HG02623 (cell line): ENCODE measurements around the gene NEDD4L.

Experiments
- ATAC-seq: cut with Tn5 transposase; IDR thresholded peaks from one replicate; pipeline ENCODE4 v1.9.1; 2021; ENCODE audit warnings: moderate library complexity; ENCODE audit not compliant: unreplicated experiment

NEDD4L gene

GRCh38 chr18:58051765-58052460 is 7.9 kb downstream of the NEDD4L start:
- ATAC-seq: peak; percentile 58

GRCh38 chr18:58052960-58053359 is 8.9 kb downstream of the NEDD4L start:
- no peak for ATAC-seq

- no peak for ATAC-seq
Measured at GRCh38 chr18:58054041-58054781, 10.2 kb downstream of the NEDD4L start.

- ATAC-seq: no peak
Measured at GRCh38 chr18:58055890-58056558, 12.0 kb downstream of the NEDD4L start.

- no peak for ATAC-seq
Measured at GRCh38 chr18:58056852-58057251, 12.8 kb downstream of the NEDD4L start.

- ATAC-seq: no peak
Measured at GRCh38 chr18:58057291-58057965, 13.4 kb downstream of the NEDD4L start.

GRCh38 chr18:58058720-58059119 is 14.7 kb downstream of the NEDD4L start:
- ATAC-seq: no peak

- ATAC-seq: no peak
Measured at GRCh38 chr18:58060254-58060653, 16.2 kb downstream of the NEDD4L start.

- ATAC-seq: no peak
Measured at GRCh38 chr18:58061349-58061748, 17.3 kb downstream of the NEDD4L start.

- no peak for ATAC-seq
Measured at GRCh38 chr18:58064406-58064998, 20.5 kb downstream of the NEDD4L start.

GRCh38 chr18:58065956-58066355 is 21.9 kb downstream of the NEDD4L start:
- no peak for ATAC-seq

- ATAC-seq: no peak
Measured at GRCh38 chr18:58067601-58068000, 23.6 kb downstream of the NEDD4L start.

GRCh38 chr18:58069099-58069498 is 25.1 kb downstream of the NEDD4L start:
- no peak for ATAC-seq

- no peak for ATAC-seq
Measured at GRCh38 chr18:58069721-58070292, 25.8 kb downstream of the NEDD4L start.

GRCh38 chr18:58076052-58076451 is 32.0 kb downstream of the NEDD4L start:
- ATAC-seq: no peak

GRCh38 chr18:58077329-58077728 is 33.3 kb downstream of the NEDD4L start:
- no peak for ATAC-seq

- ATAC-seq: no peak
Measured at GRCh38 chr18:58078889-58079573, 35.0 kb downstream of the NEDD4L start.

GRCh38 chr18:58080451-58080850 is 36.4 kb downstream of the NEDD4L start:
- no peak for ATAC-seq

- ATAC-seq: no peak
Measured at GRCh38 chr18:58087928-58088690, 44.1 kb downstream of the NEDD4L start.
